A673 (cell line): ENCODE results near the gene CNTN1. TPM values are rescaled to one million over a fixed set of nuclear protein-coding genes. Genes with fewer than 3 reads are reported as not detected.

Experiments
- BruUV-seq: library from RNA; stranded (reverse); fragments of 400-500 nt; replicated peaks from 2 replicates; lab custom pipeline; 2021; lab: Mats Ljungman, UMichigan
- CTCF ChIA-PET: fragments of 300-600 bp; sonication (Branson Sonifier 250); formaldehyde crosslinking; loops from one replicate; lab custom pipeline; 2022; ENCODE audit warnings: antibody characterized with exemption; lab: Charles Lee
- POLR2A ChIA-PET: fragments of 300-600 bp; sonication (Branson Sonifier 250); formaldehyde crosslinking; loops from one replicate; lab custom pipeline; 2022; ENCODE audit warnings: antibody characterized with exemption; ENCODE audit not compliant: low non-redundant PET; lab: Charles Lee
- DNase-seq: peaks from one replicate; pipeline ENCODE4 v3.0.0-alpha.2; 2015; ENCODE audit warnings: low spot score
- H3K27ac ChIP-seq: fragments of 200-600 bp; sonication (generic); 2 replicates; pipeline ENCODE4 v1.5.1; 2016; ENCODE audit warnings: mixed run types, low read depth, mild to moderate bottlenecking, mixed read lengths, antibody characterized with exemption, low read length; ENCODE audit not compliant: poor library complexity, severe bottlenecking
- H3K27me3 ChIP-seq: fragments of 200-600 bp; sonication (generic); replicated peaks from 2 replicates; pipeline ENCODE4 v1.6.1; 2017; ENCODE audit warnings: mixed run types, low read depth, mild to moderate bottlenecking, mixed read lengths, antibody characterized with exemption, low read length; ENCODE audit not compliant: insufficient read depth, poor library complexity
- H3K36me3 ChIP-seq: fragments of 200-600 bp; sonication (generic); 2 replicates; pipeline ENCODE4 v1.6.1; 2016; ENCODE audit warnings: mixed run types, mild to moderate bottlenecking, mixed read lengths, antibody characterized with exemption, low read length; ENCODE audit not compliant: insufficient read depth, poor library complexity, severe bottlenecking
- H3K4me1 ChIP-seq: fragments of 200-600 bp; sonication (generic); 2 replicates; pipeline ENCODE4 v1.6.1; 2017; ENCODE audit warnings: mixed run types, mild to moderate bottlenecking, mixed read lengths, antibody characterized with exemption, low read length; ENCODE audit not compliant: insufficient read depth, poor library complexity, severe bottlenecking
- H3K4me3 ChIP-seq: fragments of 200-600 bp; sonication (generic); 2 replicates; pipeline ENCODE4 v1.5.1; 2016; ENCODE audit warnings: low read depth, mixed run types, mild to moderate bottlenecking, mixed read lengths, low read length; ENCODE audit not compliant: poor library complexity, severe bottlenecking
- H3K9me3 ChIP-seq: fragments of 200-600 bp; sonication (generic); 2 replicates; pipeline ENCODE4 v1.6.1; 2016; ENCODE audit warnings: mixed run types, low read depth, mild to moderate bottlenecking, mixed read lengths, antibody characterized with exemption, low read length; ENCODE audit not compliant: poor library complexity, severe bottlenecking
- EZH2 ChIP-seq: fragments of 200-600 bp; sonication (generic); IDR thresholded peaks from 2 replicates; pipeline ENCODE4 v1.6.1; 2017; ENCODE audit warnings: borderline replicate concordance, low read depth, mild to moderate bottlenecking, mixed read lengths, antibody characterized with exemption, low read length; ENCODE audit not compliant: poor library complexity, severe bottlenecking
- intact Hi-C: fragments of 100-400 bp; cut with micrococcal nuclease; formaldehyde crosslinking; loops from one replicate; pipeline ENCODE4 v1.10.0; 2022; ENCODE audit not compliant: unreplicated experiment
- total RNA-seq: library from RNA; stranded (reverse); gene quantifications from 2 replicates; pipeline ENCODE4 v1.2.3, GENCODE V29; 2021
- TF ChIP-seq, protein P1 (sequence below): fragments of 300-800, 200-600 bp; sonication (generic); conservative IDR thresholded peaks from 2 replicates; pipeline ENCODE4 v1.5.1; 2017; ENCODE audit warnings: low read depth, mild to moderate bottlenecking, antibody characterized with exemption, low read length, moderate library complexity, mixed read lengths

The CNTN1 gene
- total RNA-seq, 1 experiment from 2014 or later: 0.90 TPM

DNA sequence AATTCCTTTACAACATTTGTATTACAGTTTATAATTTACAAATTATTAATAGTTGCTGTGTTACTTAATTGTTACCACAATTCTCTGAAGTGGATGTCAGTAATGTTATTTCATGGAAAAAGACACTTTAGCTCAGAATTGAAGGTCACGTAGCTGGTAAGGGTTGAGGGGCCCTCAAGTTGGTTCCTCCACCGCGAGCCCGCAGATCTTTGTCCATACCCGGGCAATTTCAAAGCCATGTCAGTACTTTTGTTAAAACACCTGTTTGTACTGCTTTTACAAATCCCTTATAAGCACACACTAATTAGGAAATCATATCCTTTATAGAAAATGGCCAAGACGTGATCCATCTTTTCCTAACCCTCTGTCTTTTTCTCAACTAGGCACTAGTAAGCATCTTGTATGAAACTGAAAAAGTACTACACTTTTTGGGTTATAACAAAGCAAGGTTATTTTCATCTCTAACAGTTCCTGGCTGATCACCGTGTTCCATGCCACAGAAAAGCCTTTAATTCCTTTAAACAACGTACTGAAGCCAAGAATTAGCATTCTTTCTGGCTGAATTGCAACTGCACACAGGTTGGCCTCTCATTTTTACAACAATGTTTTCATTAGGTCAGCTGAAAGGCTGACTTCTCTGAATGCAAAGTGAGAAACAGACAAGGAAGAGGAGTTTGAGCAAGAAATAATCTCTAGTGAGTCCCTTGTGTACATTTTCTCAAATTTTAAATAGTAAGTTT, 76.1 kb downstream of the CNTN1 start:
- H3K36me3 ChIP-seq: no peaks in the 10 kb centered on the region
- TF ChIP-seq, protein P1, sequence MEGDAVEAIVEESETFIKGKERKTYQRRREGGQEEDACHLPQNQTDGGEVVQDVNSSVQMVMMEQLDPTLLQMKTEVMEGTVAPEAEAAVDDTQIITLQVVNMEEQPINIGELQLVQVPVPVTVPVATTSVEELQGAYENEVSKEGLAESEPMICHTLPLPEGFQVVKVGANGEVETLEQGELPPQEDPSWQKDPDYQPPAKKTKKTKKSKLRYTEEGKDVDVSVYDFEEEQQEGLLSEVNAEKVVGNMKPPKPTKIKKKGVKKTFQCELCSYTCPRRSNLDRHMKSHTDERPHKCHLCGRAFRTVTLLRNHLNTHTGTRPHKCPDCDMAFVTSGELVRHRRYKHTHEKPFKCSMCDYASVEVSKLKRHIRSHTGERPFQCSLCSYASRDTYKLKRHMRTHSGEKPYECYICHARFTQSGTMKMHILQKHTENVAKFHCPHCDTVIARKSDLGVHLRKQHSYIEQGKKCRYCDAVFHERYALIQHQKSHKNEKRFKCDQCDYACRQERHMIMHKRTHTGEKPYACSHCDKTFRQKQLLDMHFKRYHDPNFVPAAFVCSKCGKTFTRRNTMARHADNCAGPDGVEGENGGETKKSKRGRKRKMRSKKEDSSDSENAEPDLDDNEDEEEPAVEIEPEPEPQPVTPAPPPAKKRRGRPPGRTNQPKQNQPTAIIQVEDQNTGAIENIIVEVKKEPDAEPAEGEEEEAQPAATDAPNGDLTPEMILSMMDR: no peak
- no peak for TF ChIP-seq EZH2
- CTCF ChIA-PET: no interaction called here
- no TSS peak for BruUV-seq
- H3K4me1 ChIP-seq: no peaks in the 10 kb centered on the region
- POLR2A ChIA-PET: no interaction called here
- H3K9me3 ChIP-seq: no peaks in the 10 kb centered on the region
- DNase-seq: no peak
- no peaks in the 10 kb centered on the region for H3K27me3 ChIP-seq
- intact Hi-C loops: no loop called here
- no peak overlapping the region for H3K27ac ChIP-seq
- H3K4me3 ChIP-seq: no peak overlapping the region

DNA sequence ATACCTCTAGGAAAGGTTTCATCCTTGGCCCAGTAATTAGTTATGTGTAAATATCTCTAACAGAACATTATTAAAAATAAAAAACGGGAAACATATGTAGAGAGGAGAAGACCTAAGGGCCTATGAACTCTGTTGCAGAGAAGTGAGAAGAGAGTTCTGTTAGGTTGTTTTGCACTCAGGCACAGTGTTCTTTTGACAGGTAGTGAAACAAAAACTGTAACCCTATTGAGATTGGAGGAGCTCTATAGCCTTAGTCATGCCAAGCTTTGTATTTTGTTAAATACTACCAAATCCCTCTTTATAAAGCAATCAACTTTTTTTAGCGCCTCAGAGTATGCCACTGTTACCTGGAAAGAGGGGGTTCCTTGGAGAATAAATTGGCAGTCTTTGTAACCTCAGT, 77.6 kb downstream of the CNTN1 start:
- Histone ChIP-seq H3K27ac (no peak overlapping the region), H3K27me3 (no peaks in the 10 kb centered on the region), H3K4me3 (no peak overlapping the region), H3K9me3 (no peaks in the 10 kb centered on the region), H3K36me3 (no peaks in the 10 kb centered on the region), H3K4me1 (no peaks in the 10 kb centered on the region)
- BruUV-seq: no TSS peak
- ChIA-PET CTCF (no interaction called here), POLR2A (no interaction called here)
- intact Hi-C loops: no loop called here
- TF ChIP-seq, protein P1: no peak
- no peak for TF ChIP-seq EZH2
- no peak for DNase-seq

DNA sequence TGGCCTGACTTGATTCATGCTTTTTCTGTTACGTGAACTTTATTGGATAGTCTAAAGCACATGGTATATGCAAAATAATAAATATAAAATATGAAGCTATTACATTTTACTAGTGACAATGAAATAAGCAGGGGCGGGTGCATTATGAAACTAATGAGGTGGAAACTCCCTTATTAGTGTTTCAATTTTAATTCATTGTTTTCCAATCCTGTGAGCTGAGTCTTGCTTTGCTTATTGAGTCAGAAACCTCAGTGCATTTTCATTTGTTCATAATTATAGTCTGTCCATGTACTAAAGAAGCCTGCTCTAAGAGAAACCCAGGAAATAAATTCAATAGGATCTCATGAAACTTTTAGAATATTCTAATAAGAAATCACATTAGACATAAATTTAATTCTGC, 78.5 kb downstream of the CNTN1 start:
- CTCF ChIA-PET: no interaction called here
- Histone ChIP-seq H3K4me1 (no peaks in the 10 kb centered on the region), H3K9me3 (no peaks in the 10 kb centered on the region), H3K36me3 (no peaks in the 10 kb centered on the region), H3K27me3 (no peaks in the 10 kb centered on the region), H3K4me3 (no peak overlapping the region), H3K27ac (no peak overlapping the region)
- TF ChIP-seq EZH2: no peak
- POLR2A ChIA-PET: no interaction called here
- intact Hi-C loops: no loop called here
- DNase-seq: no peak
- BruUV-seq: no TSS peak

DNA sequence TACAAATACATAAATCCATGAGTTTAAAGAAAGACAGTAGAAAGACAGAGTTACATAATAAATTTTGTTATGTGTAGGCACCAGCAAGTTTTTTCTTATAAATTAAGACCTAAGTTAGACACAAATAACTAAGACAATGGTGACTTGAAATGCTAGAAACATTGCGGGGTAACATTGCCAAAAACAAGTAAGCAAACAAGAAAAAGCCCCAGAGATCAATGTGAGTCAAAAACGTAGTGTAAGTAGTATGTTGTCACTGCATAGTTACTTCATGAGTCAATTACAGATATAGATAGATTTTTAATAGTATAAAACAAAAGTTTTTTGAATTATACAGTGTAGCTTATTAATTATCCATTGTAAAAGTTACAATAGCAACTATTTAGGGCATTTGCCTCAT, 83.4 kb downstream of the CNTN1 start:
- intact Hi-C loops: no loop called here
- Histone ChIP-seq H3K4me3 (no peak overlapping the region), H3K4me1 (no peaks in the 10 kb centered on the region), H3K27ac (no peak overlapping the region), H3K36me3 (no peaks in the 10 kb centered on the region), H3K27me3 (no peaks in the 10 kb centered on the region), H3K9me3 (no peaks in the 10 kb centered on the region)
- CTCF ChIA-PET: no interaction called here
- BruUV-seq: no TSS peak
- DNase-seq: no peak
- POLR2A ChIA-PET: no interaction called here
- TF ChIP-seq EZH2: no peak
- TF ChIP-seq, protein P1: no peak
